ENCODE measurements around the gene HEBP2.
"Not testable (repeated sequence)": the region's sequence is repeated elsewhere in the genome, so short reads cannot be mapped to it uniquely, and the experiment has no call there.

Gene HEBP2, protein sequence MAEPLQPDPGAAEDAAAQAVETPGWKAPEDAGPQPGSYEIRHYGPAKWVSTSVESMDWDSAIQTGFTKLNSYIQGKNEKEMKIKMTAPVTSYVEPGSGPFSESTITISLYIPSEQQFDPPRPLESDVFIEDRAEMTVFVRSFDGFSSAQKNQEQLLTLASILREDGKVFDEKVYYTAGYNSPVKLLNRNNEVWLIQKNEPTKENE

DNA sequence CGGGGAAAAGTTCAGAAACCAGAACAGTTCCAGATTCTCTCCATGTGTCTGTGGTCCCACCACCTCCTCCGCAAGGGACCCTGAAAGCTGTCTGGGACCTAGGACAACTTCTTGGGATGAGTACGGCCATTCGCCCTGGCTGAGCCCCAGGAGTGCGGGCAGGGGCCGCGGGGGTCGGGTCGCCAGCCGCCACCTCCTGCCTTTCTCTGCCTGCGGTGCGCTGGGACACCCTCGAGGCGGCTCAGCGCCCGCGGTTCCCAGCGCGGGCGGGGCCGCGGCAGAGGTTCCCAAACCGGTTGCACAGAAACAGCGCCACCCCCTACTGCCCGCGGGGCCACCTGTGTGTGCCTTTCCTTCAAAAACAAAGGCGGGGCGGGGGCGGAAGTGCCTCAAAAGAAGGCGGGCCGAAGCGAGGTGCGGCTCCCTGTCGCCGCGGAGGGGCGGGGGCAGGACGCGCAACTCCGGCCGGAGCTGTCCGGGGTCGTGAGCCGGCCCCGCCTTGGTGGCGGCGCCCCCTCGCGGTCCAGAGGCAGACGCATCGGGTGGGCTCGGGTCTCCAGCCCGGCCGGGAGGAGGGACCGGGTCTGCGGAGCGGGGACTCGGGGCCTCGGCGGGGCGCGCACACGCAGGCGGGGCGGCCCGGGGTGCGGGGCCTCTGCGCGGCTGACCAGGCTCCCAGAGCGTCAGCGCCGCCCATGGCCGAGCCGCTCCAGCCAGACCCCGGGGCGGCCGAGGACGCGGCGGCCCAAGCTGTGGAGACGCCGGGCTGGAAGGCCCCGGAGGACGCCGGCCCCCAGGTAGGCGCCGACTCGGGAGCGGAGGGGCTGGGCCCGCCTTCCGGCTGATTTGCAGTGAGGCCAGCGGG lies at the start of gene HEBP2:
TSS of gene HEBP2 (plus strand) at position 423 of the 865 bp plus-strand sequence. CDS start at position 696, 273 bp downstream.
- DNase-seq: peak; percentile 39

DNA sequence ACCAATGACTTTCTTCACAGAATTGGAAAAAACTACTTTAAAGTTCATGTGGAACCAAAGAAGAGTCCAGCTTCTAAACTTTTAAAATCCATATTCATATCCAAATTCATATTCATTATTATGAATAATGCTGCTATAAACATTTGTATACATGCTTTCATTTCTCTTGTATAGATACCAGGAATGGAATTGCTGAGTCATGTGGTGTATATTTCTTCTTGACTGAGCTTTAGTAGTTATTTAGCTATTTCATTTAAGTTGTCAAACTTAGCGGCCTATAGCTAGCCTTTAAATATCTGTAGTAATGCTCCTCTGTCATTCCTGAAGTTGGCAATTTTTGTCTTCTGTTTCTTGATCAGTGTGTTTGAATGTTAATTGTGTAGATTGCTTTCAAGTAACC lies 46.1 kb upstream of the HEBP2 start:
- no peak for DNase-seq

DNA sequence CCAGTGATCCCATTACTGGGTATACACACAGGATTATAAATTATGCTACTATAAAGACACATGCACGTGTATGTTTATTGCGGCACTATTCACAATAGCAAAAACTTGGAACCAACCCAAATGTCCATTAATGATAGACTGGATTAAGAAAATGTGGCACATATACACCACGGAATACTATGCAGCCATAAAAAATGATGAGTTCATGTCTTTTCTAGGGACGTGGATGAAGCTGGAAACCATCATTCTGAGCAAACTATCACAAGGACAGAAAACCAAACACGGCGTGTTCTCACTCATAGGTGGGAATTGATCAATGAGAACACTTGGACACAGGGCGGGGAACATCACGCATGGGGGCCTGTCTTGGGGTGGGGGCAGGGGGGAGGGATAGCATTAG lies 35.3 kb upstream of the HEBP2 start:
- not testable (repeated sequence) for DNase-seq

DNA sequence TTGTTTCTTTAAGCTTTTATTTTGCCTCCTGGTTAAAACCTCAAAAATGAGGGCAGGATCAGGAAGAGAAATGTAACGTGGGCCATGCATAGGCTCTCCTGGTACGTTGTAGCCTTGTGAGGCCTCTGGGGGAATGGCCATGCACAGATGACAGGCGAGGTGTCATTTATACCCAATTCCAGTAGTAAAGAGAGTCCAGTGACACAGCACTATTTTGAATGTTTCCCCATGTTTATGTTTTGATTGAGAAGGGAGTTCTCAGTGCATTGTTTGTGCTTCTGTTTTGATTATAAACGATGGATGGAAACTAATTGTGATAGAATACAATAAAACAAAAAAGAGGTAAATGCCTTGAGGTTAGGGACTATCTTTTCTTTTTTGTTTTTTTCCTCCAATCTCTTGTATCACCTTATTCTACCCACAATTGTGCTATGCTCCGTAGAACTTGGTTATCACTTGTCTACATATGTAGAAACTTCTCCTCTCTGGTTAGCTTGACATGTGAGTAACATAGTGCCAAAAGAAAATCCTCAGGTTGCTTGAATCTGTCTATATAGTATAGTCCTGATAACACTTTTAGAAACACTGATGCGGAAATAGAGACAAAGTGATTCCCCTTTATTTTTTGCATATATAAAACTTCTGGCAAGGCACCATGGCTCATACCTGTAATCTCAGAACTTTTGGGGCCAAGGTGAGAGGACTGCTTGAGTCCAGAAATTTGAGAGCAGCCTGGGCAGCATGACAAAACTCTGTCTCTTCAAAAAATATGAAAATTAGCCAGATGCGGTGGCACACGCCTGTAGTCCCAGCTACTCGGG lies 33.2 kb upstream of the HEBP2 start:
- no peak for DNase-seq

DNA sequence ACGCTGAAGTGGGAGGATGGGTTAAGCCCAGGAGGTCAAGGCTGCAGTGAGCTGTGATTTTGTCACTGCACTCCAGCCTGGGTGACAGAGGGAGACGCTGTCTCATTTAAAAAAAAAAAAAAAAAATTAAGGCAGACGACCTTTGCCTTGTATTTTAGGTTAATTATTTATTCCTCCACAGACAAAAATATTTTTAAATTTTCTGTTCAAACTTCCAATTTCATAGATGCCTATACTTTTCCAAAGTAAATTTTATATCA lies 32.6 kb upstream of the HEBP2 start:
- DNase-seq: no peak

DNA sequence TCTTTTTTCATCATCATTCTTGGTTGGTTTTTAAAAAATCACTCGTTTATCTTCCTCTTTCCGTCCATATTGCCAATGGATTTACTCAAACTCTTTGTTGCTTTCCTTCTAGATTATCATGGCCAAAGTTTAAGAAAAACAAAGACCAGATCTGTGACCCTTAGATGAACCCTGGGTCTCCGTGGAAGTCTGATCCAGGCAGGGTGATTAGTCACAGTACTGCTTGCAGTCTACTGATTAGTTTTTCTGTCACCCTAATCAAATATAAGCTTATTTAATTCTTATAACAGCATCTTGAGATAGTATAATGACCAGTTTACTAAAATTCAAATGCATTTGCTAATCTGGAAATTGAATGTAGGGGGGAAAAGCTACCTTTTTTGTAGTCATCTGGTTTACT lies 32.3 kb upstream of the HEBP2 start:
- DNase-seq: no peak

DNA sequence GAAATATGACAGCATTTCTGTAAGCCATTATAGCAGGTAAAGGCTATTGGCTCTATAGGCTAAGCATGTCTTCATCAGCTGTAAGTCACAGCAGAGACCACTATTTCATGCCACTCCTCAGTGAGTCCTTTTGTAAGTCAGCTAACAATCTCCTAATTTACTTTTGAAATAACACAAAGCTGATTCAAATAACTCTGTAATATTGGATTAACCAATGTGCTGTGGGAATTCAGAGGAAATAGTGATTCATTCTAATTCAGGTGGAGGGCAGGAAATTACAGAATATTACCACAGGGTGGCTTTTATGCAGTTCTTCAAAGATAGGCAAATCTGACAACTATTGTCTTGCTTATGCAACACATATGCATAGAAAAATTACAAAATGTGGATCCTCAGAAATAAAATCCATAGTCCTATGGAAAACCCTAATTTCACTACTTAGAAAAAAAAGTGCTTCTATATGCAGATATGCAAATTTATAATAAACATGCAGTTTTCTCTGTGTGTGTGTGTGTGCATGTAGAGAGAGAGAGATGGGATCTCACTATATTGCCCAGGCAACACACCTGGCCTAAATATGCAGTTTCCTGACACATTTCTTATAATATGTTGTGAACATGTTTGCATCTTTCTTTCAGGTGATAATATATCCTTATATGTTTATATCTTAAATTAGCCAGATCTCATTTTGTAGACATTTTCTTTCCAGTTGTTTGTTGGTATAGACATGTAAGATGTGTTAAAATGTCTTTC lies 31.1 kb upstream of the HEBP2 start:
- DNase-seq: no peak

DNA sequence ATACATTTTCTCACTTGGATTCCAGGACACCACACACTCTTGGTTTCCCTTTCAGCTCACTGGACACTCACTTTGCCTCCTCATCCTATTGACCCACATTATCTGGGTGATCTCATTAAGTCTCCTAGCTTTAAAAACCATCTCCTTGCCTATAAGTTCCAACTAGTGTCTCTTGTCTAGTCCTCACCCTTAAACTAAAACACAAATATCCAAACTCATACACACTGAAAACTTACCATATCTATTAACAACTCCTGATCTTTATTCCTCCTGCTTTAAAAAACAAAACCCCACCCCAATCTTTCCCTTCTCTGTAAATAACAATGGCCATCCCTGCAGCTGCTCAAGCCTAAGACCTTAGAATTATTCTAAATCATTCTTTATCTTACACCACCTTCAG lies 29.8 kb upstream of the HEBP2 start:
- DNase-seq: no peak

DNA sequence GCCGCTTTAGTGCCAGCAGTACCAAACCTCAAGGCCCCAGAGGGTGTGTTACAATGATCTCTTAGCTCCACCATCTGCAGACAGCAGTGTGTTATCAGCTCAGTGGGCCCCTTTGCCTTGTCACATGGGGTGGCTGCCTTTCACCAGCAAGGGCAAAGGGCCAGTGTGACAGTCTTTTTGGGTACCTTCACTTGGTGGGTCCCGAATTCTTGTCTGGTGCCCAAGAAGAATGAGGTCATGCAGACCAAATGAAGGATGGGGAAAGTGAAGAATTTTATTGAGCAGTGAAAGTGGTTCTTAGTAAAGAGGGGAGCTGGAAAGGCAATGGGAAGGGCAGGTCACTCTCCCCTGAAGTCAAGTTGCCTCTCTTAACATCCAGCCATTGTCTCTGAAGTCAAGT lies 29.2 kb upstream of the HEBP2 start:
- no peak for DNase-seq

DNA sequence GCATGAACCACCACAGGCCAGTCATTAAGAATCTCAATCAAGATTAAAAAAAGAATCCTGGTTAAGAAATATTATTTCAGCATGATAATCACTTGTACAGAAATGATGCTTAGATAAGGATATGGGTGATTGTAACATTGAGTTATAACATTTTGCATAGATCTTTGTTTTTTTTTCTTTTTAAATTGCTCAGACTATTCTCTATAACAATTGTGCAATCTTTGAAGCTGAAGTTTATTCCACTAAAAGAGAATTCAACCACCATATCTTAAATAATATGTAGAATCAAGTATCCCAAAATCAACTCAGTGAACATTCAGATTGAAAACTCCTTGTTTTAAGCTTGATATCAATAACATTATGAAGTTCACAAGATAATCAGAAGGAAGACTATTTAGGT lies 27.0 kb upstream of the HEBP2 start:
- no peak for DNase-seq

DNA sequence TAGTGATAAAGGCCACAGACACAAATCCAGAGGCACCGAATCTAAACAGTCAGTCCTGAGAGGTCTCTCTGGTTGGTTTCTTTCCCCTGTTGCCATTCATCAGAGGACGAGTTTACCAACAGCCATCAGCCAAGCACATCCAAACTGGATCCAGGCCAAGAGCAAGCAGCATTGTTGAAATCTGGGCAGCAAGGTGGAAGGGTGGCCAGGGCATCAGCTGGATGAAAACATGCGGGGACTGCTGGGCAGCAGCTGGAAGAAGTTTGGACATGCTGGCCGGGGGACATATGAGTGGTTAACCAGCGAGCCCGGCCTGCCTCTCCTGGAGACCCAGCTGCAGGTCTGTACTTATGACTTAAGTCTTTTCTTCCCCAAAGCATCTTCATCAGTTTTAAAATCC lies 26.2 kb upstream of the HEBP2 start, which contains the start of gene SMIM28:
TSS of gene SMIM28 (plus strand) at position 62 of the 400 bp plus-strand sequence. CDS start at position 230, 168 bp downstream.
- peak; percentile 37 for DNase-seq

DNA sequence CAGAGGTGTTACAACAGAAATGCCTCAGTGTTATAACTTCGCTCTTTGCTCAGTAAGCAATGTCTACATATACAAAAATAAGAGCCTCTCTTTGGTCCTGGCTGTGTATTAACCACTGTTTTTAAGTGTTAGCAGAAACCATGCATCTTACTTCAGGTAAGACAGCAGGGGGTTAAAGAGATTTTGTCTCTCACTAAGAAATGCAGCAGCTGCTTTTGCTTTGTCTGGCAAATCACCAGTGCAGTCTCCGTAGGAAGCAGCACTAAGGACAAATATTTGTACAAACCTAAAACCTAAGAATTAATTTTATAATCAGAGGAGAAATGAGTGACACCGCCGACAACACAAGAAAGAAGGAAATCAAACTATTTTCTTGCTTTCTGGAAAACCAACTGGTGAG lies 25.6 kb upstream of the HEBP2 start:
- no peak for DNase-seq

DNA sequence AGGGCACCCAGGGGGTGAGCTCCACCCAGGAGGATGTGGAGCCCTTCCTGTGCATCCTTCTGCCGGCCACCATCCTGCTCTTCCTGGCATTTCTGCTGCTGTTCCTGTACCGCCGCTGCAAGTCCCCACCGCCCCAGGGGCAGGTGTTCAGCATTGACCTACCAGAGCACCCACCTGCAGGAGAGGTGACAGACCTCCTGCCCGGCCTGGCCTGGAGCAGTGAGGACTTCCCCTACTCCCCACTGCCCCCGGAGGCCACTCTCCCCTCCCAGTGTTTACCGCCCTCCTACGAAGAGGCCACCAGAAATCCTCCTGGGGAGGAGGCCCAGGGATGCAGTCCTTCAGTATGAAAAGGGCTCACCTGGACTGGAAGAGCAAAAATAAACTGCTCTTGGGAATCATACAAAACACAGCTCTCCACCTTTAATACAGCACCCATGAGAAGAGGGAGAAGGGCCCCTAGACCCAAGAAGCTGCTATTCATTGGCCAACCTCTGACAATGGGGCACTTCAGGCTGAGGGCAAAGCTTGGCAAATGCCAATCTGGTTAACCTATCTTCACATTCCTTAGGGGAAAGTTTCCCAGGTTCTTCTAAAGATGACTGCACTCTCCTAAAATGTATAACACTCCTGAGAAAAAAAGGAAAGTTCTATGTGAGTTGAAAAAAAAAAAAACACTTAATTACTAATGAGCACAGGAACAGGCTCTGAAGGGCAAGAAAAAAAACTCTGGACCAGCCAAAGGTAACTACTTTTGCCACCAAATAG lies 21.3 kb upstream of the HEBP2 start:
- no peak for DNase-seq

DNA sequence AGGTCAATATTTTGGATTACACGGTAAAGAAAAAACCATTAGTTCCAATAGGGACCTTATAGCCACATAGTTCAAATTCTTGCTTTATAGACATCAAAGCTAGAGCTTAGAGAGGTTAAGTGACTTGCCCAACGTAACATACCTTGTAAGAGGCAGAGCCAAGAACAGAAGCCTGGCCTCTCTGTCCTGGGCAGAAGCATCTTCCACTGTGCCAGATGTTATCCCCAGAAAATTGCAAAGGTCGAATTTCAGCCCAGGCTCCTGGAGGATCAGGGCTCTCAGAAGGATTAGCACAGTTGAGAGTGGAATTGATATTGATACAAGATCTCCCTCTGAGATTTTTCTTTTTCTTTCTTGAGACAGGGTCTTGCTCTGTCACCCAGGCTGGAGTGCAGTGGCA lies 20.2 kb upstream of the HEBP2 start:
- DNase-seq: no peak

DNA sequence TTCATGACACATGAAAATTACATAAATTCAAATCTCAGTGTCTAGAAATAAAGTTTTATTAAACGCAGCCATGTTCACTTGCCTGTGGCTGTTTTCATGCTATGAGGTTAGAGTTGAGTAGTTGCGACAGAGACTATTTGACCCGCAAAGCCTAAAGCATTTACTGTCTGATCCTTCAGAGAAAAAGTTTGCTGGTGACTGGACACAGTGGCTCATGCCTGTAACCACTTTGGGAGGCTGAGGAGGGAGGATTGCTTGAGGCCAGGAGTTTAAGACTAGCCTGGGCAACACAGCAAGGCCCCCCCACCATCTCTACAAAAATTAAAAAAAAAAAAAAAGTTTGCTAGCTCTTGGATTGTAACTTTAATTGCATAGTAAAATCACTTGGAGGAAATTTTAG lies 17.1 kb upstream of the HEBP2 start:
- DNase-seq: no peak

DNA sequence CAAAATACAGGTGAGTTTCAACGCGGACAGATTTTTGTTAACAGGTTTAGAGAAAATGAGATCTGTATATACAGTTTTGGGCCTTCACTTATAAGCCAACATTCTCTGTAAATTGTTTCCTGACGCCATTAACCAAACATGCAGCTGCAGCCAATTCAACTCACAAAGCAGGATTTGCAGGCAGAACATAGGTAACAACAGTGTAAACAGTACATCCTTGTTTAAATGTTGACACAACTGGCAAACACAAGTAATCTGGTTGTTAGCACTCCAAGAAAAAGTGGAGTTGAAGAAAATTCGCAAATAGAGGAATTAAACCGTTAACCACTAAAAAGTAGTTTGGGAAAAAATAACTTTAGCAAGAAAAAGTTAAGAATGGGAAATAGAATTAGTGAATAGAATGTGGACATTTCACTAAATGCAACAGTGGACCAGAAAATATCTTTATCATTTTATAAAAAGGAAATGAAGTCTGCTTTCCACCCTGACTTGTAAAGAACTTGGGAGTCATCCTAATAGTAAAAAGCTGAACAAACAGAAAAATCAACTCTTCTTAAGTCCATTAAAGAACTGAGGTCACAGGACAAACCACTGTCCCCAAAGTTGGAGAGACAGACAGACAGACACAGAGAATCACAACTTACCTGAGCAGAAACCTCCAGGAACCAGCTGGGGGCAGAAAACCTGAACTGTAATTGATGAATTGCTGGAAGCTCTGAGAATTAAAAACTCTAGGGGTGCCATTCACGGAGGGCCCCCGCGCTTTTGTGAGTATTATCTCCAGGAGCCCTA lies 16.2 kb upstream of the HEBP2 start:
- no peak for DNase-seq

DNA sequence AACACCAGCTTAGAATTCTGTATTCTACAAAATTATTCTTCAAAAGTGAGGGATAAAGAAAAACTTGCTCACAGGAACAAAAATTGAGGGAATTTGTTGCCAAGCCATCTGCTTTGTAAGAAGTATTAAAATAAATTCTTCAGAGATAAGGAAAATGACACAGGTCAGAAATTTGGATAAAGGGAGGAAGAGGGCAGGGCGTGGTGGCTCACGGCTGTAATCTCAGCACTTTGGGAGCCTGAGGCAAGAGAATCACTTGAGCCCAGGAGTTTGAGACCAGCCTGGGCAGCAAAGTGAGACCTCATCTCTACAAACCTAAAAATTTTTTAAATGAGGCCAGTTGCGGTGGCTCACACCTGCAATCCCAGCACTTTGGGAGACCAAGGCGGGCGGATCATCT lies 14.5 kb upstream of the HEBP2 start:
- no peak for DNase-seq

DNA sequence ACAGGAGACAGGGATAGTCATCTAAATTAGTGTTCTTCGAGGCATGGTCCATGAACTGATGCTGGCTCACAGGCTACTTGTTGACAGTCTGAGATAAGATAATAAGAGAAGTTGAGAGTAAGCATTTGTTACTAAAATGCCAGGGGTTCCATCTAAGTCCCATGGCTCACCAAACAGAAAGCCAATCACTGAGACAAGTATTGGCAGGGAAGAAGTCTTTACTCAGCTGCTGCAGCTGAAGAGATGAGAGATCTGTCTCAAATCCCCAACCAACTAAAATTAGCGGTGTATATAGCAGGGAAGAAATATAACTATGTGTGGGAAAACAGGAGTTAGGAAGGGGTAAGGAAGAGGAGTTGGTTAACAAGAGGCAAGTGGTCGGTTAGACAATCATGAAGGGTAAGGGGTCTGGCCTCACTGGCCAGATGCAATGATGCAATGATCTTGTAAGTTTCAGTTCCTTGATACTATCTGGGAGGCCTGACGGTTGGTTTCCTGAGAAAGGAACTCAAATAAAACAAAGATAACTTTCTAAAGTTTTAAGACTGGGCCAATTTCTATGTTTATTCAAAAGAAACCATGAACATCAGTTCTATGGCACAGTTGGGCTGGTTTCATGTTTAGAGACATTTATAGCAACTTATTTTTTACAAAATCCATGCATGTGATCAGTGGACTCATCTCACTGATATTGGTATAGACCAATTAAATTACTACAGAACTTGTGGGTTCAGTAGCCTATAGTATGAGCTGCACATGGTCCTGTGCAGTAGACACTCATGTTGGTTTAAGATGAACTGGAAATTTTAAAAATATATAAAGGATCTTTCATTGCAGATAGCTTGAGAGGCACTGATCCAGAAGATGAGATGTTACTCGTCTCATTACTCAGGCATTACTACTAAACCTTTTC lies 9.9 kb upstream of the HEBP2 start:
- DNase-seq: no peak

DNA sequence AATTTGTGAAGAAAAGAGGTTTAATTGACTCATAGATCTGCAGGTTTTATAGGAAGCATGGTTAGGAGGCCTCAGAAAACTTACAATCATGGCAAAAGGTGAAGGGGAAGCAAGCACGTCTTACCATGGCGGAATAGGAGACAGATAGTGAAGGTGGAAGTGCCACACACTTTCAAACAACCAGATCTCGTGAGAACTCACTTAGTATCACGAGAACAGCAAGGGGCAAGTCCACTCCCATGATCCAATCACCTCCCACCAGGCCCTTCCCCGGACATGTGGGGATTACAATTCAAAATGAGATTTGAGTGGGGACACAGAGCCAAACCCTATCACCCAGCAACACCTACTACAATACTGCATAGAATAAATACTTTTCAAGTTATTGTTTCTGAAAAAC lies 7.3 kb upstream of the HEBP2 start:
- no peak for DNase-seq

All from NCI-H2029 treated with DMSO at 0.1 percent for 48 hours (cell line).